HepG2 (cell line): ENCODE data around the gene CNNM4. TPM values are rescaled to one million over a fixed set of nuclear protein-coding genes. Genes with fewer than 3 reads are reported as not detected.

Experiments used
- ATF5 ChIP-seq: sonication (generic); formaldehyde crosslinking; IDR thresholded peaks from 2 replicates; pipeline ENCODE4 v1.4.0; 2020; ENCODE audit warnings: mild to moderate bottlenecking, low read depth, missing genetic modification reagents
- ATM ChIP-seq: fragments of 450-650 bp; IDR thresholded peaks from 2 replicates; pipeline ENCODE4 v1.7.1; 2017; ENCODE audit warnings: mild to moderate bottlenecking, borderline replicate concordance
- CEBPB ChIP-seq: IDR thresholded peaks from 2 replicates; pipeline ENCODE4 v1.6.1; 2011; ENCODE audit warnings: low read depth, low read length, improper control_type of control experiment, borderline replicate concordance
- CREBL2 ChIP-seq: sonication (generic); formaldehyde crosslinking; IDR thresholded peaks from 2 replicates; pipeline ENCODE4 v1.8.1; 2023; ENCODE audit warnings: missing genetic modification reagents, mild to moderate bottlenecking, borderline replicate concordance
- FLYWCH1 ChIP-seq: sonication (generic); formaldehyde crosslinking; IDR thresholded peaks from 2 replicates; pipeline ENCODE4 v1.8.1; 2023; ENCODE audit warnings: mild to moderate bottlenecking, missing genetic modification reagents
- FOXO1 ChIP-seq: sonication (generic); formaldehyde crosslinking; IDR thresholded peaks from 2 replicates; pipeline ENCODE4 v1.4.0; 2020; ENCODE audit warnings: missing genetic modification reagents
- GMEB1 ChIP-seq: sonication (generic); formaldehyde crosslinking; IDR thresholded peaks from 2 replicates; pipeline ENCODE4 v1.5.1; 2020; ENCODE audit warnings: missing genetic modification reagents, mild to moderate bottlenecking, borderline replicate concordance
- HCFC1 ChIP-seq: fragments of 150-350 bp; IDR thresholded peaks from 2 replicates; pipeline ENCODE4 v1.6.1; 2014; ENCODE audit warnings: low read depth, low read length
- MXD3 ChIP-seq: IDR thresholded peaks from 2 replicates; pipeline ENCODE4 v1.6.1; 2016; ENCODE audit warnings: mild to moderate bottlenecking, missing biosample characterization, missing genetic modification reagents
- NR3C1 ChIP-seq: sonication (generic); formaldehyde crosslinking; IDR thresholded peaks from 2 replicates; pipeline ENCODE4 v1.4.0; 2020; ENCODE audit warnings: missing genetic modification reagents
- TBP ChIP-seq: sonication (generic); formaldehyde crosslinking; IDR thresholded peaks from 2 replicates; pipeline ENCODE4 v1.5.0; 2020; ENCODE audit warnings: missing genetic modification reagents
- TCF7 ChIP-seq: sonication (generic); IDR thresholded peaks from 2 replicates; pipeline ENCODE4 v1.6.1; 2016; ENCODE audit warnings: antibody characterized with exemption, low read depth
- ZNF235 ChIP-seq: sonication (generic); formaldehyde crosslinking; IDR thresholded peaks from 2 replicates; pipeline ENCODE4 v1.8.1; 2023; ENCODE audit warnings: mild to moderate bottlenecking, missing genetic modification reagents, borderline replicate concordance
- ZNF441 ChIP-seq: sonication (generic); formaldehyde crosslinking; IDR thresholded peaks from 2 replicates; pipeline ENCODE4 v1.7.0; 2021; ENCODE audit warnings: missing genetic modification reagents, borderline replicate concordance
- ZNF776 ChIP-seq: sonication (generic); formaldehyde crosslinking; IDR thresholded peaks from 2 replicates; pipeline ENCODE4 v1.4.0; 2020; ENCODE audit warnings: mild to moderate bottlenecking, missing genetic modification reagents
- ZNF784 ChIP-seq: sonication (generic); formaldehyde crosslinking; IDR thresholded peaks from 2 replicates; pipeline ENCODE4 v1.5.1; 2020; ENCODE audit warnings: missing genetic modification reagents, mild to moderate bottlenecking, borderline replicate concordance
- ZSCAN25 ChIP-seq: sonication (generic); formaldehyde crosslinking; IDR thresholded peaks from 2 replicates; pipeline ENCODE4 v1.8.0; 2022; ENCODE audit warnings: mild to moderate bottlenecking, missing genetic modification reagents
- ZSCAN5A ChIP-seq: sonication (generic); formaldehyde crosslinking; IDR thresholded peaks from 2 replicates; pipeline ENCODE4 v1.8.0; 2022; ENCODE audit warnings: mild to moderate bottlenecking, missing genetic modification reagents, borderline replicate concordance
- ZUFSP ChIP-seq: sonication (generic); formaldehyde crosslinking; IDR thresholded peaks from 2 replicates; pipeline ENCODE4 v1.9.0; 2021; ENCODE audit warnings: missing genetic modification reagents, mild to moderate bottlenecking, borderline replicate concordance
- polyA plus RNA-seq, 8 experiments: library from polyadenylated mRNA; depleted of rRNA in 3 of 8; stranded (reverse) in 7 of 8; unstranded in 1 of 8; fragments of >200 nt; fragmentation: Illumina TruSeq in 4 of 8; extraction: Trizol in 4 of 8; gene quantifications; 2 replicates each; pipeline versions ENCODE4 v1.2.1 to v1.2.3, GENCODE V29; 2011 to 2016; ENCODE audit warnings: low read depth in 4 of 8, missing spikeins in 1 of 8, mixed read lengths in 1 of 8; ENCODE audit not compliant: insufficient read depth in 1 of 8
- total RNA-seq, 5 experiments: library from RNA; depleted of rRNA; stranded (reverse); fragments of >200 nt; fragmentation: Illumina TruSeq; extraction: Trizol; gene quantifications; 2 replicates each; pipeline ENCODE4 v1.2.3, GENCODE V29; 2016; ENCODE audit warnings: low read depth in 1 of 5

Gene CNNM4
- total and polyA plus RNA-seq, 2 of the 13 experiments (the other 11 are each of a cell fraction or from before 2014, with no cell fraction given), result 5.9 to 8.4 TPM

GRCh38 chr2:96839875-96840850 lies 79.5 kb downstream of the CNNM4 start (continued):
- TF ChIP-seq ZUFSP (CRISPR knock-in tag) (no peak), ZSCAN5A (CRISPR knock-in tag) (no peak), ZNF441 (no peak), HCFC1 (no peak), FOXO1 (CRISPR knock-in tag) (no peak), ZNF776 (no peak), ATM (no peak), ZNF784 (CRISPR knock-in tag) (no peak), ZSCAN25 (no peak), MXD3 (no peak), TBP (CRISPR knock-in tag) (no peak), FLYWCH1 (CRISPR knock-in tag) (0 out of 2 replicates have a peak, but pooled peaks have one; percentile 33), GMEB1 (CRISPR knock-in tag) (no peak), ZNF235 (CRISPR knock-in tag) (no peak), ATF5 (CRISPR knock-in tag) (no peak), NR3C1 (no peak), CEBPB (no peak), TCF7 (no peak), CREBL2 (CRISPR knock-in tag) (no peak)
